Iris pigment epithelial cell (primary cell): ENCODE measurements around the gene VPS36.
"Not testable (repeated sequence)": the region's sequence is repeated elsewhere in the genome, so short reads cannot be mapped to it uniquely, and the experiment has no call there.

Experiments used
- DNase-seq: peaks from one replicate; pipeline ENCODE4 v3.0.0-alpha.2; 2011; ENCODE audit warnings: low read depth

Gene VPS36

GRCh38 chr13:52446265-52446664 is 4.2 kb downstream of the VPS36 start:
- peak; percentile 55 for DNase-seq

DNA sequence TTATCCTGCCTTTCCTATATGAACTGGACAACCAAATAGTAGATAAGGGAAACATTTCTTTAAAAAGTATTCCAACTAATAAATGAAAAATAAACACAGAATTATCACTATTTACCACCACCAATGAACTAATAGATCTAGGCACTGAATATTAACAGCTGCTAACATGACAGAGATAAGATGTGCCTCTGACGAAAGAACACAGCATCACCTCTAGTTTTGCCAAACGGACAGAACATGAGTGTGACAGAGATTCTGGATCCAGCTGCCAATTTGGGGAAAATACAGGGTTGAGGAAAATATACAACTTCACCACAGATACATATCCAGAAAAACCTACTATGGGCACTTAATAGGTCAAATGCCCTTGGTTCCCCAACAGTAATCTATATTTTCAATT is 18.0 kb downstream of the VPS36 start:
- no peak for DNase-seq

- peak; percentile 82 for DNase-seq
These were observed 22.1 kb downstream of the VPS36 start for GRCh38 chr13:52428295-52428694.

GRCh38 chr13:52421216-52421615 is 29.2 kb downstream of the VPS36 start:
- DNase-seq, result no peak

- DNase-seq, result no peak
These were observed 31.4 kb downstream of the VPS36 start for GRCh38 chr13:52419080-52419479.

- peak; percentile 84 for DNase-seq
These were observed 35.5 kb downstream of the VPS36 start for GRCh38 chr13:52414963-52415362.

- DNase-seq, result no peak
These were observed 36.4 kb downstream of the VPS36 start for GRCh38 chr13:52414051-52414450.

DNA sequence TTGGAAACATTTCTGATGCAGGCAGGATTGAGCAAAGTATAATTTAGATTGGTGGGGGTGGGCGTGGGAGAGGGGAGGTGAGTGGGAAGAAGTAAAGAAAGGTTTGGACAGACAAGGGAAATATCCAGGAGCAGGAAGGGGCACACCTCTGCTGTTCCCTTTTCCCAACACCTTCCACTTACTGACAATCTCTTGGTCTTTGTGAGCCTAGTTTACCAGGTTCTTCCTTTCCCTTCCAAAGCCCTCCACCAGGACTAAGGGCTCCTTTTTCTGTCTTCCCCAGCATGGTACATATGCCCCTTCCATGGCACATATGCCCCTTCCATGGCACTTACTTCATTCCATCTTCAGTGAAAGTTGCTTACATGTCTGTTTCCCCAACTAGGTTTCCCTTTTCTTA is 38.3 kb downstream of the VPS36 start:
- no peak for DNase-seq

DNA sequence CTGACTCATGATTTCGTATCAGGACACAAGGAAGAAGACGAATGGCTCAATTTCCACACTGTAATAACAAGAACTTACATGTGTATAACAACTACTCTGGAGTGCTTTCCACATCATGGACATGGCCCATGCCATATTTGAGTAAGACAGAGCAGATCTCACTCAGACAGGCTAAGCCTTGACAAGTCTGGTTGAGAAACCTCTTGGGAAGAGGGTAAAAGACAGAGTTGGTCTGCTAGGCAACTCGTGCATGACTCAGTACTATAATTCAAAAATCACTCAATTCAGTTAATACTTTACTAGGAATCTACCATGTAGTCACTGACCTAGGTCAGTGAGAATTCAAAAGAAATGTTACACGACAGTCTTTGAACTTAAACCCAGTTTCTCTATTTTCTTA is 38.8 kb downstream of the VPS36 start:
- DNase-seq, result peak; percentile 93

GRCh38 chr13:52408071-52408658 is 42.3 kb downstream of the VPS36 start:
- not testable (repeated sequence) for DNase-seq

DNA sequence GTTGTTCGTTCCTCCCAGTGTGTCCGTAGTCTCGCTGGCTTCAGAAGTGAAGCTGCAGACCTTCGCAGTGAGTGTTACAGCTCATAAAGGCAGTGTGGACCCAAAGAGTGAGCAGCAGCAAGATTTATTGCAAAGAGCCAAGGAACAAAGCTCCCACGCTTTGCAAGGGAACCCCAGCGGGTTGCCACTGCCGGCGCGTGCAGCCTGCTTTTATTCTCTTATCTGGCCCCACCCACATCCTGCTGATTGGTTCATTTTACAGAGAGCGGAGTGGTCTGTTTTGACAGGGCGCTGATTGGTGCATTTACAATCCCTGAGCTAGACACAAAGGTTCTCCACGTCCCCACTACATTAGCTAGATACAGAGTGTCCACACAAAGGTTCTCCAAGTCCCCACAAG is 43.0 kb downstream of the VPS36 start:
- not testable (repeated sequence) for DNase-seq

- DNase-seq, result no peak
These were observed 43.8 kb downstream of the VPS36 start for GRCh38 chr13:52406629-52407028.

GRCh38 chr13:52405767-52406494 is 44.5 kb downstream of the VPS36 start, which contains the start of gene THSD1:
THSD1 (minus strand) TSS chr13:52406172; CDS start chr13:52402600, 3,572 bp downstream.
- DNase-seq, result peak; percentile 9

DNA sequence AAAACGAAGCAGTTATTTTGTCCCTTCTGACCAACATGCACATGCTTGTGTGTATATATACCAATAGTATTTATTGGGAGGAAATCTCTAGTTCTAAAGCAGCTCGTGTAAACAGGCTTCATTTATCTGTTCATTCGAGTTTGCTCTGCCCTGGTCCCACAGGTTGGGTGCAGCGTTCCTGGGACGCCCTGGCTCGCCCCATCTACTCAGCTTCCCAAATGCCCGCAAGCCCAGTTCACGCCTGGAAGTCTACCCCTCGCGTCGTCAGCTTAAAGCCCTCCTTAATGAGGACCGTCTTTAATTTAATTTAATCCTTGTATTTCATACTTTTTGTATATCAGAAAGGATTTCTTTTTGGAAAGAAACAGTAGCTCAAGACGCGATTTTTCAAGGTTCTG is 45.1 kb downstream of the VPS36 start:
- DNase-seq, result no peak

GRCh38 chr13:52399708-52400107 is 50.7 kb downstream of the VPS36 start:
- peak; percentile 63 for DNase-seq

DNA sequence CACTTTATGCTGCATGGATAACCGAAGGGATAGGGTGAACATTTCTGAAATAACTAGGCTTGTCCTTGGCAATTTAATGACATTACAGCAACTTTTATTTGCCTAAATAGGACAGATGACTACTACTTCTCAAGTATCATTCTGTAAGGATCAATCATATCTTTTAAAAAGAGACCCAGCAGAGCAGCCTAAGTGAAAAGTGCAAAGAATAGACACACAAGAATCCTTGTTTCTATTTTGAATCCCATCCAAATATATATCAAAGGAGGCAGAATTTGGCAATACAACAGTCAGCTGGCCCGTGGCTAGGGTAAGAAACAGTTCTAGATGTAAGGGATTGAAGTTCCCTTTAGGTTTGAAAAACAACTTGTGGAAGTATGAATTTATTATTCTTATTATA is 51.4 kb downstream of the VPS36 start:
- no peak for DNase-seq

- no peak for DNase-seq
These were observed 54.7 kb downstream of the VPS36 start for GRCh38 chr13:52395704-52396103.

- no peak for DNase-seq
These were observed 55.8 kb downstream of the VPS36 start for GRCh38 chr13:52394586-52394985.

GRCh38 chr13:52393572-52394357 is 56.7 kb downstream of the VPS36 start:
- DNase-seq, result no peak

- no peak for DNase-seq
These were observed 62.7 kb downstream of the VPS36 start for GRCh38 chr13:52387721-52388120.

- no peak for DNase-seq
These were observed 64.6 kb downstream of the VPS36 start for GRCh38 chr13:52385870-52386269.

DNA sequence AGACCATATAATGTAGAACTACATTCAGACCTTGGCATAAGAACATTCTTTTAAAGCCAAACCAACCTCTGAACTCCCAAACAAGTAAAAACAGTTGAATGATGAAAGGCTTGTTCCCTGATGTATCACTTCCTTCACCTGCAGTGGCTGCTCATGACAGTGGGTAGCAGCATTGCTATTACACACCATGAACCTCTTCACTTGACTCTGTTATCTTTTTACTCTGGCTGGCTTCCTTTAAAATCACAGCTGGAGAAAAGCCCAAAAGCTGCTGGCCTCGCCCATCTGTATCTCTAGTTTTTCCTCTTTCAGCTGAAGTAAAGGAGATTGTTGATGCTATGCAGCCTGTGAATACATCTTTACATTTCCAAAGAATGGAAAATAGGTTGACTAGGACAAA is 67.1 kb downstream of the VPS36 start:
- no peak for DNase-seq

GRCh38 chr13:52378312-52378711 is 72.1 kb downstream of the VPS36 start:
- DNase-seq, result no peak
